IMR-90 (cell line): ENCODE results near the gene CNTN4.

Source experiments
- CEBPB ChIP-seq: IDR thresholded peaks from 2 replicates; pipeline ENCODE4 v1.6.1; 2012; ENCODE audit warnings: low read depth, low read length, improper control_type of control experiment
- CHD1 ChIP-seq: IDR thresholded peaks from 2 replicates; pipeline ENCODE4 v1.6.1; 2012; ENCODE audit warnings: low read depth, low read length, improper control_type of control experiment
- FOS ChIP-seq: fragments of 150-350 bp; IDR thresholded peaks from 2 replicates; pipeline ENCODE4 v1.6.1; 2016; ENCODE audit warnings: low read depth, low read length
- MAZ ChIP-seq: IDR thresholded peaks from 2 replicates; pipeline ENCODE4 v1.6.1; 2012; ENCODE audit warnings: low read depth, mild to moderate bottlenecking, low read length, improper control_type of control experiment, moderate library complexity, borderline replicate concordance
- MXI1 ChIP-seq: IDR thresholded peaks from 2 replicates; pipeline ENCODE4 v1.6.1; 2012; ENCODE audit warnings: low read depth, mild to moderate bottlenecking, low read length, moderate library complexity, borderline replicate concordance
- POLR2A ChIP-seq: IDR thresholded peaks from 2 replicates; pipeline ENCODE4 v1.6.1; 2012; ENCODE audit warnings: mild to moderate bottlenecking, low read depth, low read length
- SMC3 ChIP-seq: fragments of 150-350 bp; IDR thresholded peaks from 2 replicates; pipeline ENCODE4 v1.6.1; 2016; ENCODE audit warnings: low read depth, mild to moderate bottlenecking, antibody characterized with exemption, low read length, moderate library complexity
- TF ChIP-seq, protein P1 (sequence below): conservative IDR thresholded peaks from 2 replicates; pipeline ENCODE4 v1.5.1; 2012; ENCODE audit warnings: mild to moderate bottlenecking, low read depth, low read length, improper control_type of control experiment
- TF ChIP-seq, protein P2 (sequence below): fragments of 150-350 bp; IDR thresholded peaks from 2 replicates; pipeline ENCODE4 v1.6.1; 2017; ENCODE audit warnings: mild to moderate bottlenecking, antibody characterized with exemption, low read length, low read depth

DNA sequence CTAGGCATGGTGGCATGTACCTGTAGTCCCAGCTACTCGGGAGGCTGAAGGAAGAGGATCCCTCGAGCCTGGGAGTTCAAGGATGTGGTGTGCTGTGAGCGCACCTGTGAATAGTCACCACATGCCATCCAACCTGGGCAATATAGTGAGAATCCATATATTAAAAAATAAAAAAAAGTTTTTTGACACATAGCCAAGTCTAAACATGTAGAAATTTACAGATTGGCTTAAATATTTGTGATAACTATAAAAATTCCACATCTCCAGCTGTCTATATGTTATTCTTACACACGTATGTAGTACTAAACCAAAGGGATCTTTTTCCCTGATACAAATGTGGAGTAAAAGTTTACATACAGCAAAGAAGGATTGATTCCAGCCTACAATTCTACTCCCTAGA lies 119.7 kb downstream of the CNTN4 start:
- TF ChIP-seq POLR2A, result no peak
- TF ChIP-seq, protein P1, sequence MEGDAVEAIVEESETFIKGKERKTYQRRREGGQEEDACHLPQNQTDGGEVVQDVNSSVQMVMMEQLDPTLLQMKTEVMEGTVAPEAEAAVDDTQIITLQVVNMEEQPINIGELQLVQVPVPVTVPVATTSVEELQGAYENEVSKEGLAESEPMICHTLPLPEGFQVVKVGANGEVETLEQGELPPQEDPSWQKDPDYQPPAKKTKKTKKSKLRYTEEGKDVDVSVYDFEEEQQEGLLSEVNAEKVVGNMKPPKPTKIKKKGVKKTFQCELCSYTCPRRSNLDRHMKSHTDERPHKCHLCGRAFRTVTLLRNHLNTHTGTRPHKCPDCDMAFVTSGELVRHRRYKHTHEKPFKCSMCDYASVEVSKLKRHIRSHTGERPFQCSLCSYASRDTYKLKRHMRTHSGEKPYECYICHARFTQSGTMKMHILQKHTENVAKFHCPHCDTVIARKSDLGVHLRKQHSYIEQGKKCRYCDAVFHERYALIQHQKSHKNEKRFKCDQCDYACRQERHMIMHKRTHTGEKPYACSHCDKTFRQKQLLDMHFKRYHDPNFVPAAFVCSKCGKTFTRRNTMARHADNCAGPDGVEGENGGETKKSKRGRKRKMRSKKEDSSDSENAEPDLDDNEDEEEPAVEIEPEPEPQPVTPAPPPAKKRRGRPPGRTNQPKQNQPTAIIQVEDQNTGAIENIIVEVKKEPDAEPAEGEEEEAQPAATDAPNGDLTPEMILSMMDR, result no peak
- TF ChIP-seq, protein P2, sequence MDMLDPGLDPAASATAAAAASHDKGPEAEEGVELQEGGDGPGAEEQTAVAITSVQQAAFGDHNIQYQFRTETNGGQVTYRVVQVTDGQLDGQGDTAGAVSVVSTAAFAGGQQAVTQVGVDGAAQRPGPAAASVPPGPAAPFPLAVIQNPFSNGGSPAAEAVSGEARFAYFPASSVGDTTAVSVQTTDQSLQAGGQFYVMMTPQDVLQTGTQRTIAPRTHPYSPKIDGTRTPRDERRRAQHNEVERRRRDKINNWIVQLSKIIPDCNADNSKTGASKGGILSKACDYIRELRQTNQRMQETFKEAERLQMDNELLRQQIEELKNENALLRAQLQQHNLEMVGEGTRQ, result no peak
- TF ChIP-seq SMC3, result no peak
- no peak for TF ChIP-seq MXI1
- no peak for TF ChIP-seq CEBPB
- no peak for TF ChIP-seq CHD1
- TF ChIP-seq MAZ, result no peak
- TF ChIP-seq FOS, result no peak
